Amygdala (tissue), 56 donors: ENCODE measurements around the gene EFNA4.

ENCODE experiments used
- DNase-seq, 56 donors: peaks; one replicate each; lab custom pipeline; 2025; lab: John Stamatoyannopoulos, UW

EFNA4 gene

GRCh38 chr1:155063550-155064110 is at the start of gene EFNA4:
Gene EFNA4, plus strand, starts transcription at chr1:155063740. Its CDS starts 84 bp downstream, at chr1:155063824.
- peak in 36 of 56 donors; percentile 10 to 71 (median 43) for DNase-seq

GRCh38 chr1:155014709-155015508 is 48.6 kb upstream of the EFNA4 start:
- DNase-seq = no peak

GRCh38 chr1:155015527-155016230 is 47.9 kb upstream of the EFNA4 start:
- DNase-seq = no peak

- no peak for DNase-seq
These were observed 47.2 kb upstream of the EFNA4 start for GRCh38 chr1:155016231-155016831.

- DNase-seq = peak in 55 of 56 donors; percentile 39 to 92 (median 73)
These were observed 46.2 kb upstream of the EFNA4 start for GRCh38 chr1:155017041-155017945.

GRCh38 chr1:155017946-155018316 is 45.6 kb upstream of the EFNA4 start:
- DNase-seq = no peak

GRCh38 chr1:155018617-155019348 is 44.8 kb upstream of the EFNA4 start:
- no peak for DNase-seq

- no peak for DNase-seq
These were observed 43.9 kb upstream of the EFNA4 start for GRCh38 chr1:155019377-155020245.

- no peak for DNase-seq
These were observed 41.2 kb upstream of the EFNA4 start for GRCh38 chr1:155022136-155022926.

GRCh38 chr1:155022927-155023236 is 40.7 kb upstream of the EFNA4 start:
- DNase-seq = no peak

GRCh38 chr1:155023627-155024026 is 39.9 kb upstream of the EFNA4 start:
- no peak for DNase-seq

GRCh38 chr1:155024315-155024714 is 39.2 kb upstream of the EFNA4 start:
- DNase-seq = no peak

GRCh38 chr1:155026154-155026553 is 37.4 kb upstream of the EFNA4 start:
- DNase-seq = no peak

GRCh38 chr1:155026588-155026987 is 37.0 kb upstream of the EFNA4 start:
- no peak for DNase-seq

- DNase-seq = no peak
These were observed 33.9 kb upstream of the EFNA4 start for GRCh38 chr1:155029513-155030242.

GRCh38 chr1:155030243-155030795 is 33.2 kb upstream of the EFNA4 start:
- DNase-seq = no peak

- DNase-seq = no peak
These were observed 32.6 kb upstream of the EFNA4 start for GRCh38 chr1:155030899-155031298.
